Measurements from ENCODE around the gene MARK1. TPM values are rescaled to one million over a fixed set of nuclear protein-coding genes. Genes with fewer than 3 reads are reported as not detected.

The MARK1 gene
- total RNA-seq, 2 experiments from 2014 or later, result not detected

- ChIA-PET CTCF (no interaction called here), POLR2A (no interaction called here)
Observed at GRCh38 chr1:220707160-220707559, 179.2 kb downstream of the MARK1 start.

- CTCF ChIA-PET, result no interaction called here
- POLR2A ChIA-PET, result no interaction called here
Observed at GRCh38 chr1:220708244-220708643, 180.3 kb downstream of the MARK1 start.

GRCh38 chr1:220708936-220709801 lies 181.2 kb downstream of the MARK1 start:
- ChIA-PET POLR2A (no interaction called here), CTCF (interaction anchor here (1.1 kb wide), 1 partner anchor 25 kb away, joined by 3 read pairs; no protein-coding TSS in a partner anchor)

DNA sequence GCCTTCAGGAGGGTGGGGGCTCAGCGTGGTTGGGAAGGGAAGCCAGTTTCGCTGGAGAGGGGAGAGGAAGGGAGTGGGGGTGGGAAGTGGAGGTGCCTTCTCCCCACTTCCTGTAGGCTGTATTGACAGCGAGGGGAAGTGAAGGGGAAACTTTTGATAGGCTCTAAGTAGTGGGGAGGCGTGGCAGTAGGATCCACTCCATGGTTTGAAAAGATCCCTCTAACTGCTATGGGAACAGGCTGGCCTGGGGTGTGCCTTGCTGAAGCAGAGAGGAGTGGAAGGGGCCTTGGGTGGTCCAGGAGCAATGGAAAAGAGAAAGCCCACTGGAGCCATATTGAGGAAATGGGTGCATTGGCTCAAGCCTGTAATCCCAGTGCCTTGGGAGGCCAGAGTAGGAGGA lies 182.4 kb downstream of the MARK1 start:
- ChIA-PET POLR2A (no interaction called here), CTCF (no interaction called here)

- ChIA-PET POLR2A (no interaction called here), CTCF (no interaction called here)
Observed at GRCh38 chr1:220711056-220711809, 183.3 kb downstream of the MARK1 start.

Other genes starting within 250 kb of the MARK1 start
- under 1 TPM; 0.08 to 0.13 TPM for gene C1orf115, start 162.2 kb downstream of the MARK1 start, total RNA-seq
- gene MTARC2, start 220.2 kb downstream of the MARK1 start, total RNA-seq, result not detected

Data from activated CD8-positive, alpha-beta memory T cell treated with anti-CD3 and anti-CD28 coated beads for 36 hours (primary cell).